ENCODE results near the gene ABHD17A. TPM values are rescaled to one million over a fixed set of nuclear protein-coding genes. Genes with fewer than 3 reads are reported as not detected.

Gene ABHD17A
- total and polyA plus RNA-seq, 2 of the 8 experiments (the other 6 are each of a cell fraction or from before 2014, with no cell fraction given): 41.2 to 87.4 TPM

DNA sequence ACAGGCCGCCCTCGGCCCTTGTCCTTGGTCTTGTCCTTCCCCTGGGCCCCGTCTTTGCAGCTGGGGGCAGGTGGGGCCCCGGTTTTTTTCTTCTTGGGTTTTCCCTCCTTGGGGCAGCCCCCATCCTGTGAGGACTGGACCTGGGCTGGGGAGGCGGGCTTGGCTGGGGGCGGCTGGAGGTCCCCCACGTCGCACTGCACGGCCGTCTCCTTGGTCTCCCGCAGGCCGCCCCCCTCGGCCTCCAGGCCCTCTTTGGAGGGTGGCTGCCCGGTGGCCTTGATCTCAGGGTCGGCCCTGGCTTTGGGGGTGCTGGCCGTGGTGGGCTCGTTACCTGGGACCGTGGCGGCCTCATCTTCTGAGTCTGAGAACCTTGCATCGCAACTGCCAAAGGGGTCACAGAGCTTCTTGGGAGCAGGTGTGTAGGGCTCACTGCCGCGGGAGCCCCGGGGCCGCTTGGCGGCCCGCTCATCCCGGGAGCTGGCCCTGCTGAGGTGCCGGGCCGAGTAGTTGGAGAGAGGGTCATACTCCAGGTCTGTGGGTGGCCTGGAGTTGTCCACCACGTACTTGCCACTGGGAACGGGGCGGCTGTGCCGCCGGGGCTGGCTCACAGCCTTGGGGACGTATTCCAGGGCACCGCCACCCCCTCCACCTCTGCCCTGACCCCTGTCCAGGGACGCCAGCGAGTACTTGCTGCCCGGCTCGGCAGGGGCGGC is 57.6 kb downstream of the ABHD17A start (continued):
- TF ChIP-seq, protein P1, sequence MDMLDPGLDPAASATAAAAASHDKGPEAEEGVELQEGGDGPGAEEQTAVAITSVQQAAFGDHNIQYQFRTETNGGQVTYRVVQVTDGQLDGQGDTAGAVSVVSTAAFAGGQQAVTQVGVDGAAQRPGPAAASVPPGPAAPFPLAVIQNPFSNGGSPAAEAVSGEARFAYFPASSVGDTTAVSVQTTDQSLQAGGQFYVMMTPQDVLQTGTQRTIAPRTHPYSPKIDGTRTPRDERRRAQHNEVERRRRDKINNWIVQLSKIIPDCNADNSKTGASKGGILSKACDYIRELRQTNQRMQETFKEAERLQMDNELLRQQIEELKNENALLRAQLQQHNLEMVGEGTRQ (IDR thresholded peaks at IDR 0.05; ENCODE audit: low read length): no peak
- no peak for TF ChIP-seq SIRT6 (IDR thresholded peaks at IDR 0.05; ENCODE audit: low read length)
- TF ChIP-seq TBP (IDR thresholded peaks at IDR 0.05; ENCODE audit: low read depth, low read length): no peak

Other genes starting within 250 kb of the ABHD17A start
- 340 and 348 TPM in 2 replicates for gene TCF3, start 232.9 kb downstream of the ABHD17A start, total RNA-seq (2021; fragmentation: NEBNext Ultra II Directional; extraction: Animal tissue kit (Norgen Biotek cat#: 25700))
- 241 and 471 TPM in 2 replicates for gene TCF3, start 232.9 kb downstream of the ABHD17A start, polyA plus RNA-seq (2011; rRNA removed)
- gene ONECUT3, start 132.0 kb downstream of the ABHD17A start, total RNA-seq (2021; fragmentation: NEBNext Ultra II Directional; extraction: Animal tissue kit (Norgen Biotek cat#: 25700)): not detected in 2 replicates
- gene ONECUT3, start 132.0 kb downstream of the ABHD17A start, polyA plus RNA-seq (2011; rRNA removed): not detected in 2 replicates
- gene ATP8B3, start 73.2 kb downstream of the ABHD17A start, total RNA-seq (2021; fragmentation: NEBNext Ultra II Directional; extraction: Animal tissue kit (Norgen Biotek cat#: 25700)): 2.9 and 4.1 TPM in 2 replicates
- 9.3 and 10.0 TPM in 2 replicates for gene ATP8B3, start 73.2 kb downstream of the ABHD17A start, polyA plus RNA-seq (2011; rRNA removed)
- 42.4 and 44.3 TPM in 2 replicates for gene REXO1, start 37.0 kb downstream of the ABHD17A start, total RNA-seq (2021; fragmentation: NEBNext Ultra II Directional; extraction: Animal tissue kit (Norgen Biotek cat#: 25700))
- 44.3 and 69.6 TPM in 2 replicates for gene REXO1, start 37.0 kb downstream of the ABHD17A start, polyA plus RNA-seq (2011; rRNA removed)
- gene KLF16, start 21.9 kb downstream of the ABHD17A start, total RNA-seq (2021; fragmentation: NEBNext Ultra II Directional; extraction: Animal tissue kit (Norgen Biotek cat#: 25700)): 45.9 and 53.2 TPM in 2 replicates
- 14.3 and 44.7 TPM in 2 replicates for gene KLF16, start 21.9 kb downstream of the ABHD17A start, polyA plus RNA-seq (2011; rRNA removed)
- 10.2 and 10.8 TPM in 2 replicates for gene ADAT3, start 19.9 kb upstream of the ABHD17A start, total RNA-seq (2021; fragmentation: NEBNext Ultra II Directional; extraction: Animal tissue kit (Norgen Biotek cat#: 25700))
- gene ADAT3, start 19.9 kb upstream of the ABHD17A start, polyA plus RNA-seq (2011; rRNA removed): 5.4 and 9.8 TPM in 2 replicates
- 61.4 and 65.7 TPM in 2 replicates for gene SCAMP4, start 19.9 kb upstream of the ABHD17A start, total RNA-seq (2021; fragmentation: NEBNext Ultra II Directional; extraction: Animal tissue kit (Norgen Biotek cat#: 25700))
- 17.1 and 39.6 TPM in 2 replicates for gene SCAMP4, start 19.9 kb upstream of the ABHD17A start, polyA plus RNA-seq (2011; rRNA removed)
- 99.5 and 108 TPM in 2 replicates for gene CSNK1G2, start 55.7 kb upstream of the ABHD17A start, total RNA-seq (2021; fragmentation: NEBNext Ultra II Directional; extraction: Animal tissue kit (Norgen Biotek cat#: 25700))
- 130 and 184 TPM in 2 replicates for gene CSNK1G2, start 55.7 kb upstream of the ABHD17A start, polyA plus RNA-seq (2011; rRNA removed)
- 92.3 and 95.3 TPM in 2 replicates for gene BTBD2, start 130.2 kb upstream of the ABHD17A start, total RNA-seq (2021; fragmentation: NEBNext Ultra II Directional; extraction: Animal tissue kit (Norgen Biotek cat#: 25700))
- gene BTBD2, start 130.2 kb upstream of the ABHD17A start, polyA plus RNA-seq (2011; rRNA removed): 91.7 and 142 TPM in 2 replicates
- 163 and 174 TPM in 2 replicates for gene MKNK2, start 165.7 kb upstream of the ABHD17A start, total RNA-seq (2021; fragmentation: NEBNext Ultra II Directional; extraction: Animal tissue kit (Norgen Biotek cat#: 25700))
- gene MKNK2, start 165.7 kb upstream of the ABHD17A start, polyA plus RNA-seq (2011; rRNA removed): 166 and 200 TPM in 2 replicates
- gene MOB3A, start 210.8 kb upstream of the ABHD17A start, total RNA-seq (2021; fragmentation: NEBNext Ultra II Directional; extraction: Animal tissue kit (Norgen Biotek cat#: 25700)): 9.2 and 9.8 TPM in 2 replicates
- 9.6 and 10.2 TPM in 2 replicates for gene MOB3A, start 210.8 kb upstream of the ABHD17A start, polyA plus RNA-seq (2011; rRNA removed)
- 1.3 and 1.8 TPM in 2 replicates for gene IZUMO4, start 211.4 kb upstream of the ABHD17A start, total RNA-seq (2021; fragmentation: NEBNext Ultra II Directional; extraction: Animal tissue kit (Norgen Biotek cat#: 25700))
- 1.9 and 2.3 TPM in 2 replicates for gene IZUMO4, start 211.4 kb upstream of the ABHD17A start, polyA plus RNA-seq (2011; rRNA removed)